ENCODE data around the gene NKAIN2.
"Not testable (repeated sequence)": the region's sequence is repeated elsewhere in the genome, so short reads cannot be mapped to it uniquely, and the experiment has no call there.

Gene NKAIN2

GRCh38 chr6:124446961-124447360, 643.3 kb downstream of the NKAIN2 start:
- DNase-seq: no peak

DNA sequence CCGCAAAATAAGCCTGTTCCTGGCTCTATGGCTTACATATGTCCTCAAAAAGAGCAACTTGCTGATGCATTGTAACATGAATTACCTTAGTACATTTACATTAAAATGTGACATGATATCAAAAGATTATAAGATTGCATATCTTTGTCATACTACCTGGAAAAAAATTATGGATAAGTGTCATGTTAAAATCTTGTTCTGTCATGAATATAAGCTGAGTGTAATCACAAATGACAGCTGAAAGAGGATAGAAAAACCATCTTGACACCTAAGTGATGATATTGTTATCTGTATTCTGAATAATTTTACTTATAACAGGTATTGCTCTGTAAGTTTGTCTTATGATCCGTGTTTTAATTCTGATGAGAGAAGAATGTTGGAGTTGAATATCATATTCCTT, 655.6 kb downstream of the NKAIN2 start:
- DNase-seq: no peak

DNA sequence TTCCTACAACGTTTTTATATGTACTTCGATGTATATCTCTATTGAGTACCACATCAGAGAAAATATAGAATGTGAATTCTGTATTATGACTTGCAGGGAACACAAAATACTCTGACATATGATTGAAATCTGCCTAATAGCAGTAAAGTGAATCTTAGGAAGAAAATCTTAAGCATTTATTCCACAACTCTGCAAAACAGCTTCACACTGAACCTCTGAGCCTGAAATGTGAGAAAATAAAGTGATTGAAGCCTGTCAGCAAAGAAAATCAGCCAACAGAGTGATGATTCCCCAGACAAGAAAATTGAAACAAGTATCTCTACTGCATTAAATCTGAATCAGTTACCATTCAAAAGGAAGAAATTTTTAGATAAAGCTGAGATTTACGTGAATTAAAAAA, 659.1 kb downstream of the NKAIN2 start:
- DNase-seq: no peak

GRCh38 chr6:124463271-124463670, 659.6 kb downstream of the NKAIN2 start:
- DNase-seq: no peak

- not testable (repeated sequence) for DNase-seq
These were observed 660.9 kb downstream of the NKAIN2 start for GRCh38 chr6:124464600-124464999.

GRCh38 chr6:124466949-124467348, 663.3 kb downstream of the NKAIN2 start:
- no peak for DNase-seq

GRCh38 chr6:124467366-124467765, 663.7 kb downstream of the NKAIN2 start:
- DNase-seq: no peak

- no peak for DNase-seq
These were observed 667.1 kb downstream of the NKAIN2 start for GRCh38 chr6:124470803-124471202.

DNA sequence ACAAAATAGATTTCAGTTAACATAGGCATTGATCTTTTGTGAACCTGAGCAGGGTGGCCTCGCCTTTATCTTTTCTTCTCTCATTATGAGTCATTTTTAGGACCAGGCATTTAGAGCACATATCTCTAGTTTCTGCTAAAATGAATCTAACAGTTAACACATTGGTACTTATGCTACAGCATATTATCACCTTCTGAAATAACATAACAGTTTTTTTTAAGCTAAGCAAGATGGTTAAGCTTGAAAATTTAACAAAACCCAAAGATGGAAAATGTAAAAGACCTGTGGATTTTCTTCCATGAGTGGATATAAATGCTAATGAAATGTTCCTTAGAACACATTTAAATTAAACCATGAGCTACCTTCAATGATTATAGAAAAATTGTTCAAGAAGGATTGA, 671.5 kb downstream of the NKAIN2 start:
- no peak for DNase-seq

- no peak for DNase-seq
These were observed 675.2 kb downstream of the NKAIN2 start for GRCh38 chr6:124478906-124479305.

DNA sequence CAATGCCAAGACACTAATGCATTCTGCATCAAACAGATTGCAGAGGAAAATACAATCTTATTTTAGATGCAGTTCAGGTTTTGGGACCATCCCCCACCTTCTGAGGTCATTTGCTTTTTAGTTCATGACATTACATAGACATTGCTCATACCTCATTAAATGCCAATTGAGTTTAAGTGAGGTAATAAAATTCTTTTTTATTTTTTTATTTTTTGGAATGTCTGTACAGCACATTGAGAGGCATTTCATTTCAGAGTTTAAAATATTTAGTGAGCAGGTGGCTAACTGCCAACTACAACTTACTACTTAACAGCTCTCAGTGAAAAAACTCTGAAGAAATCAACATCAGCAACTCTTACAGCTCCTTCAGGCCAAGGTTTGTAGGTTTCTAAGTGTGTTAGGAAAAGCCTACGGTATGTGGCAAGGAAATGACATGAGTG, 676.3 kb downstream of the NKAIN2 start:
- DNase-seq: no peak

- no peak for DNase-seq
These were observed 678.4 kb downstream of the NKAIN2 start for GRCh38 chr6:124482071-124482491.

DNA sequence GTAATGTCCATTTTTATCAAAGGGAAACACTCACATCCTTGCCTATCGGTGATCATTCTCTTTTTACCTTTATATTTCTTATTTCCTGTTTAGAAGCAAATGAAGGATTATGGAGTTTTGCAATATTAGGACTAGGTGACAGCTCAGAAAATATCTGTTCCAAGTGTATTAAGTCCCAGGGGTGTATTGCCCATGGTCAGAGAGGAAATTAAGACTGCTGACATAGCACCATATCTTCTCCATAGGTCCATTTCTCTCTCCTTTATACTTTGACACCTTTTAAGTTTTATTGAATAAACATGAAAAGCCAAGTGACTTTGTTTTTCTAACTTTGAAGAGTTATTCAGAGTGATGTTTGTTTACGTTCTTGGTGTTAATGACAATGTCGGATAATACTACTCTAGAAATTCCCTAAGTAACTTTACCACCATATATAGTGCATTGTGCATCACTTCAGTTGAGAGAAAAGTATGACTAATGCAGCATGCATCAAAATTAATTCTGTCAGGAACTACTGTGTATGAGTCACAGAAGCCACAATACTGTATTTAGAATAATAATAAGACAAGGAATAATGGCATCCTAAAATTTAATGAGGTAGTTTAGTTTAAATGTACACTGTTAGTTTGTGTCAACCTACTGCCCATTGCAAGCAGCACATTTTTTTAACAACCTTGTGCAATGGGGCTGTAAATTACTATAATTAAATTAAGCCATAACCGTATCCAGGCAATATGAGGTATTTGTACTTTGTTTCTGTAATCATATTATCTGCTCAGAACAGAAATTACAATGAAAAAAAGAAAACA, 684.2 kb downstream of the NKAIN2 start:
- DNase-seq: no peak

- no peak for DNase-seq
These were observed 686.5 kb downstream of the NKAIN2 start for GRCh38 chr6:124490122-124490521.

DNA sequence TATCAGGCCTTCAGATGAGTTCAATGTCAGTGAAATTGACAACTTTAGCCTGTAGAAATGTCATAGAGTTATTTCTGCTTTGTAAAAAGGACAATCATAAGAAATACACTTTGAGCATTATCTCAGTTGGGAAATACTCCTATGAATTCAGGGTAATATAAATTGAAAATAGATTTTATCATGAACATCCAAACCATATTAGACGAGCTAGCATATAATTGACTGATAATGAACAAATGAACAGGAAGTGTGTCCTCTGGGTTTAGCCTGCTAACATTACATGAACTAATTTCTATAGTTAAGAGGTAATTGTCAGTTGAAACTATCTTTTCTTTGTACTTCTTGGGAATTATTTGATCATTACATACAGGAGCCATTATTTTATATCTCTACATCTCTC, 689.6 kb downstream of the NKAIN2 start:
- DNase-seq: no peak

GRCh38 chr6:124494956-124495664, 691.4 kb downstream of the NKAIN2 start:
- no peak for DNase-seq

DNA sequence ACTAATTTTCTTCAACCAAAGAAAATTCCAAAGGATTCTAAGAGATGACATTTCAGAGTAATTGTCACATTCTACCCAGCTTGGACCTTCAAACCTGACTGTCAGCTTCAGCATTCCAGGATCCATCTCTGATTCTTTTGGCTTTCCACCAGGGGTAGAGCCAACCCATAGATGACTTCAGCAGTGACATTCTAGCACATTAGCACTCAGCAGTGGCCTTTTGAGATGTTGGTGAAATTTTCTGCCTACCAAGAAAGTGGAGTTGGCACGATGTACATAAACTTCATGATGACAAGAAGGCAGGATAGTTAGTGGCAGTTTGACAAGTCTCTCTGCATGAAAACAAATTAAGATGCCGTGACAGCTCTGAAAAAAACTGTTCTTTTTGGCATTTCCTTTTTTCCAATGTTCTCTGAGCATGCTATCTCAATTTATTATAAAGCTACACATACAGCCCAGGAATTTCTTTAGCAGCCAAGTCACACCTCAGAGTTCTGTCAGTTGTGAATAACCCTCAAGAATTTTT, 692.1 kb downstream of the NKAIN2 start:
- no peak for DNase-seq

GRCh38 chr6:124496334-124496733, 692.7 kb downstream of the NKAIN2 start:
- DNase-seq: no peak

DNA sequence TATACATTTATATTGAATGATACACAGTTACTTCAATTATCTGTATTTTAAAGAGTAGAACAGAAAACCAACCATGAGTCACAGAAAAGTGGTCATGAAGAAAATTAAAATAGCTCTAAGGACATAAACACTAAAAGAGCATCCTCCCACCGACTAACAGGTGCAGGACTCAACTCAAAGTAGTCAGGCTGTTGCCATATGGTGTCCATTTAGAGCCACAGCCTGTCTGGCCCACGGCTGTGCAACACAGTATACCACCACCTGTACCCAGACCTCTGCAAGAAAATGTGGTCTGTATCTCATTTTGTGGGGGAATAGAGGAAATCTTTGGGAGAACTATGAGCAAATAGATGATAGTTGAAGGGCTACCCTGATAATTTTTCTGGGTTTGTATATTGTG, 708.8 kb downstream of the NKAIN2 start:
- no peak for DNase-seq

- no peak for DNase-seq
These were observed 713.7 kb downstream of the NKAIN2 start for GRCh38 chr6:124517339-124517738.

- no peak for DNase-seq
These were observed 716.8 kb downstream of the NKAIN2 start for GRCh38 chr6:124520514-124520913.

- DNase-seq: peak; percentile 42
These were observed 718.7 kb downstream of the NKAIN2 start for GRCh38 chr6:124522335-124522734.

DNA sequence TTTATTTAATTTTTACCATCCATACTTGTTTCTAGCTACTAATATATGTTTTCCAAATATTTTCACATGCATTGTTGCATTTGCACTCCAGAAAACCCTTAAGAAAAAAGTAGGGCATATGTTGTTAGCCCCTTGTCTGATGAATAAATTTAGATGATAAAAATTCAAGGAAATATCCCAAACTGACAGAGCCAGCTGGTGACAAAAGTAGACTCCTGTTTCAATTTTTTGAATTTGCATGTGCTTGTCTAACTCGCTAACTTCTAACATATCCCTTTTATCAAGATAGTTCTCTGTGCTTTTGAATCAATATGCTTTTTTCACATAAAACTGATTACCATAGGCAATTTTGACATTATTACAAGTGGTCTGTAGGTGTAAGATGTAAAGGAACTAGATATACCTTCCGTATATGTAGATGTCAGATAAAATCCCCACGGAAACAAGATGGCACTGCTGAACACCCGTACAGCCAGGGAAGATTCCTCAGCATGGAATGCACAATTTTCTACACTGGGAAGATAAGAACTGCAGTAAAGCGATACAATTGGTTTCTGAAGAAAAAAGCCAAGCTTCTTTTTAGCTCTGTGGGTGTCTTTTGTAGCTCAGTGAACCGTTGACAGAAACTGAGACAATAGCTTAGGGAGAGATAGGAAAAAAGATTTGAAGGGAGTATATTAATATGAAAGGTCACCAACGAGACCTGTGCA, 721.0 kb downstream of the NKAIN2 start:
- no peak for DNase-seq
